Glutamatergic neuron (in vitro differentiated cells): ENCODE measurements around the gene PRRT1B. TPM values are rescaled to one million over a fixed set of nuclear protein-coding genes. Genes with fewer than 3 reads are reported as not detected.

Source experiments
- DNase-seq: peaks from one replicate; pipeline ENCODE4 v3.0.0; 2022
- H3K27ac Mint-ChIP-seq: one replicate; pipeline ENCODE4 v1.8.0; 2020; ENCODE audit warnings: mild to moderate bottlenecking, mixed read lengths, inconsistent platforms; ENCODE audit not compliant: unreplicated experiment
- H3K27me3 Mint-ChIP-seq: one replicate; pipeline ENCODE4 v1.8.0; 2020; ENCODE audit warnings: mild to moderate bottlenecking, moderate library complexity, mixed read lengths, inconsistent platforms; ENCODE audit not compliant: unreplicated experiment
- H3K36me3 Mint-ChIP-seq: one replicate; pipeline ENCODE4 v1.8.0; 2020; ENCODE audit warnings: mild to moderate bottlenecking, mixed read lengths, inconsistent platforms; ENCODE audit not compliant: unreplicated experiment
- H3K4me1 Mint-ChIP-seq: one replicate; pipeline ENCODE4 v1.8.0; 2020; ENCODE audit warnings: mild to moderate bottlenecking, low read depth, mixed read lengths, inconsistent platforms; ENCODE audit not compliant: unreplicated experiment
- H3K4me3 Mint-ChIP-seq: one replicate; pipeline ENCODE4 v1.8.0; 2020; ENCODE audit warnings: mild to moderate bottlenecking, mixed read lengths, inconsistent platforms; ENCODE audit not compliant: unreplicated experiment
- H3K9me3 Mint-ChIP-seq: one replicate; pipeline ENCODE4 v1.8.0; 2020; ENCODE audit warnings: mild to moderate bottlenecking, moderate library complexity, mixed read lengths, inconsistent platforms; ENCODE audit not compliant: unreplicated experiment
- total RNA-seq: library from RNA; stranded (reverse); fragmentation: NEBNext Ultra II Directional; extraction: Animal tissue kit (Norgen Biotek cat#: 25700); gene quantifications from one replicate; pipeline ENCODE4 v1.2.1, GENCODE V29; 2021; ENCODE audit not compliant: unreplicated experiment
- TF ChIP-seq, protein P1 (sequence below): fragments of 200-600 bp; sonication (generic); IDR thresholded peaks from one replicate; pipeline ENCODE4 v1.5.0; 2021; ENCODE audit not compliant: partially characterized antibody, unreplicated experiment

PRRT1B gene
- total RNA-seq, 1 donor from 2014 or later = not detected

- H3K9me3 Mint-ChIP-seq = peaks cover 24% of the 10 kb centered on the region
- peaks cover 17% of the 10 kb centered on the region for H3K27me3 Mint-ChIP-seq
- peaks cover 18% of the 10 kb centered on the region for H3K4me1 Mint-ChIP-seq
- TF ChIP-seq, protein P1, sequence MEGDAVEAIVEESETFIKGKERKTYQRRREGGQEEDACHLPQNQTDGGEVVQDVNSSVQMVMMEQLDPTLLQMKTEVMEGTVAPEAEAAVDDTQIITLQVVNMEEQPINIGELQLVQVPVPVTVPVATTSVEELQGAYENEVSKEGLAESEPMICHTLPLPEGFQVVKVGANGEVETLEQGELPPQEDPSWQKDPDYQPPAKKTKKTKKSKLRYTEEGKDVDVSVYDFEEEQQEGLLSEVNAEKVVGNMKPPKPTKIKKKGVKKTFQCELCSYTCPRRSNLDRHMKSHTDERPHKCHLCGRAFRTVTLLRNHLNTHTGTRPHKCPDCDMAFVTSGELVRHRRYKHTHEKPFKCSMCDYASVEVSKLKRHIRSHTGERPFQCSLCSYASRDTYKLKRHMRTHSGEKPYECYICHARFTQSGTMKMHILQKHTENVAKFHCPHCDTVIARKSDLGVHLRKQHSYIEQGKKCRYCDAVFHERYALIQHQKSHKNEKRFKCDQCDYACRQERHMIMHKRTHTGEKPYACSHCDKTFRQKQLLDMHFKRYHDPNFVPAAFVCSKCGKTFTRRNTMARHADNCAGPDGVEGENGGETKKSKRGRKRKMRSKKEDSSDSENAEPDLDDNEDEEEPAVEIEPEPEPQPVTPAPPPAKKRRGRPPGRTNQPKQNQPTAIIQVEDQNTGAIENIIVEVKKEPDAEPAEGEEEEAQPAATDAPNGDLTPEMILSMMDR = no peak
- H3K4me3 Mint-ChIP-seq = no peak overlapping the region
- no peaks in the 10 kb centered on the region for H3K36me3 Mint-ChIP-seq
- no peak overlapping the region for H3K27ac Mint-ChIP-seq
- no peak for DNase-seq
Measured at GRCh38 chr9:131590449-131590848, 45.1 kb downstream of the PRRT1B start.

DNA sequence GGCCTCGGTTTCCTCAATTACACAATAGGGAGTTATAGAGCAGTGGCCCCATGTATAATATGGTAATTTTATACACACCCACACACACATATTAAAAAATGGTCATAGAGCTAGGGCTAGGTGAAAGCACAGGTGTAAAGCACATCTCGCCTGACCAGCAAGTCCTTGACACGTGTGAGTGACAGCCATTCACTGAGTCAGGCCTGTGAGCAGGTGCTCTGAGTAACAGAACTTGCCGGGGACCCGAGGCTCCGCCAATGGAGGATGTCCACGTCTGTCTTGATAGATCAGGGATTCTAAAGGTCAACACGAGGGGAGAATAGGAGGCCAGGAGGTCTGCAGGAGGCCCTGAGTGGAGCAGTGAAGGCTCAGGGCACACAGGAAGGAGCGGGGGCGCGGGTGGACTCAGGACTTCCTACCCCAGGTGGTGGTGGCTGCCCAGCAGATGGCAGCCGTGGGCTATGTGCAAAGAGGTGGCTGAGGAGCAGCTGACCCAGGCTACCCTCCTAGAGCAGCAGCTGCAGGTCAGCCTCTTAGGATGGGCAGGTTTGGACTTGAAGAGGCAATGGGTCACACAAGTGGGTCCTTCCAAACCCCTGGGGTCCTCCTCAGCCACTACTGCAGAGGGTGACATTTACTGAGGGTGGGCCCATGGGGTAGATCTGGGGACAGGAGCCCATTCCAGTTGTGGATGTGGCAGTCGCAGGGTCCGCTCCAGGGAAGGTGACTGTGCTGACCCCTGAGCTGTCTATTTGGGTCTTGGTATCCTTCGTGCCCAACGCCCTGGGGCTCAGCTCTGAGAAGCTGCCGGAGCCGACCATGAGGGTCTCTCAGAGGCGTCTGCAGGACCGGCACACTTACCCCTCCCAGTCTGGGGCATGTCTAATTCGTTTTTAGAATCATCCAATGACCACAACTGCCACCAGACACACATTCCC, 45.9 kb downstream of the PRRT1B start:
- peak; percentile 71 for DNase-seq
- no peaks in the 10 kb centered on the region for H3K36me3 Mint-ChIP-seq
- peaks cover 13% of the 10 kb centered on the region for H3K27me3 Mint-ChIP-seq
- peak overlapping the region; percentile 73 for H3K27ac Mint-ChIP-seq
- peaks cover 18% of the 10 kb centered on the region for H3K4me1 Mint-ChIP-seq
- TF ChIP-seq, protein P1 = peak; percentile 22
- H3K9me3 Mint-ChIP-seq = peaks cover 23% of the 10 kb centered on the region
- H3K4me3 Mint-ChIP-seq = no peak overlapping the region

DNA sequence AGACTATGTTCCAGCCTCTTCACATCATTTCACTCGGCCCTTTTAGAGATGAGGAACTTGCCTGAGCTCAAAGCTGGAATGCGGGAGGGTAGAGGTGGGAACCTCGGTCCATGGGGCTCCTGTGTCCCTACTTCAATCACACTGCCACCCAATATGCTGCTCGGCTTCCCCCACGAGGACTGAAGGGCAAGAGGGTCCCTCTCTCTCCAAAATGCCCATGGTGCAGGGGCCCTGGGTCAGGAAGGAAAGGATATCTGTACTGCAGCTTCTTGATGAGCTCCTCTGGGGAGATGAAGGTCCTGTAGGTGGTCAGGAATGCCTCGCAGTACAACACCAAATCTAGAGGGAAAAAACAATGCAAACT, 46.5 kb downstream of the PRRT1B start:
- H3K27ac Mint-ChIP-seq = peak overlapping the region; percentile 59

DNA sequence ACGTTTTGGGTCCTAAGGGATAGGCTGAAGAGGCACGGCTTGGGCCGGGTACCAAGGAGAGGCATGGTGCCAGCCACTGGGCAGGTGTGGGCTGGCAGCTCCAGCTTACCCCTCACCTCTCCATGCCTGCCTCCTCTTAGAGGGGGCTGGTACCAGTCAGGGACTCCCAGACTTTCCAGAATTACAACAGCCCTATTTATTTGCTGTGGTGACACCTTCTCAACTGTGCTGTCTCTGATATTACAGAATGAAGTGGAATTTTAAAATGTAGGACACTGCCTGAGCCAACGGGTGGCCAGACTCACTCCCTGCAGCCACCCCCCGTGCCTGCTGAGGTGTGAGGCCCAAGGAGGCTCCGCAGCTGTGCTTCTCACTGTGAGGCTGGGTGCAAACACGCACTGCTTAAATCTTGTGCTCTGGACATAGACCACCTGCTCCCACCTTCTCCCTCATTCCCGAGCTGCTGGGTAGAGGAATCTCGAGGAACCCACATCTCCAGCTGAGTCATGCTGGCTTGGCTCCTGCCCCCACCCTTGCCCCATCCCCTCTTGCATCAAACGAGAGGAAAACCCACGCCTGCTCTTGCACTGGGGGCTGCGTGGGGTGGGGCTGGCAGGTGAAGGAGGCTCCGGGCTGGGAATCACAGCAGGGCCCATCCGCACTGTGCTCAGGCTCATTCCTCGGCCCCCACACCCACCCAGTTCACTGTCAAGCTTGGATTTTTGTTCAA, 47.9 kb downstream of the PRRT1B start:
- TF ChIP-seq, protein P1 = no peak
- no peaks in the 10 kb centered on the region for H3K36me3 Mint-ChIP-seq
- DNase-seq = no peak
- H3K4me3 Mint-ChIP-seq = no peak overlapping the region
- H3K4me1 Mint-ChIP-seq = peaks cover 21% of the 10 kb centered on the region
- H3K27ac Mint-ChIP-seq = no peak overlapping the region
- peaks cover 9% of the 10 kb centered on the region for H3K27me3 Mint-ChIP-seq
- peaks cover 19% of the 10 kb centered on the region for H3K9me3 Mint-ChIP-seq

More for the DNA sequence above, 46.5 kb downstream of the PRRT1B start:
- TF ChIP-seq, protein P1 = no peak
- peak overlapping the region; percentile 7 for H3K4me3 Mint-ChIP-seq
- H3K4me1 Mint-ChIP-seq = peaks cover 18% of the 10 kb centered on the region
- peaks cover 23% of the 10 kb centered on the region for H3K9me3 Mint-ChIP-seq
- H3K36me3 Mint-ChIP-seq = no peaks in the 10 kb centered on the region
- peaks cover 13% of the 10 kb centered on the region for H3K27me3 Mint-ChIP-seq
- no peak for DNase-seq
